Upper lobe of left lung (tissue), 6 donors: ENCODE measurements around the gene RPS6KA5. TPM values are rescaled to one million over a fixed set of nuclear protein-coding genes. Genes with fewer than 3 reads are reported as not detected.

Source experiments
- ATAC-seq, 2 donors: fragments of 200-7000 bp; cut with Tn5 transposase; one replicate each; pipeline ENCODE4 v1.9.1; 2022; ENCODE audit warnings: mild to moderate bottlenecking in 2 of 2, moderate library complexity in 2 of 2; ENCODE audit not compliant: low FRiP score in 2 of 2
- DNase-seq, 2 donors: peaks; one replicate each; pipeline ENCODE4 v3.0.0-alpha.2; 2019 to 2020
- H3K27ac ChIP-seq, 4 donors: fragments of 200-600 bp; sonication (generic); one replicate each; pipeline ENCODE4 v1.5.1; 2016 to 2019
- H3K27me3 ChIP-seq, 4 donors: fragments of 200-600 bp; sonication (generic); one replicate each; pipeline ENCODE4 v1.5.1; 2017 to 2019
- H3K36me3 ChIP-seq, 4 donors: fragments of 200-600 bp; sonication (generic); one replicate each; pipeline ENCODE4 v1.5.1; 2016 to 2019
- H3K4me1 ChIP-seq, 4 donors: fragments of 200-600 bp; sonication (generic); one replicate each; pipeline ENCODE4 v1.5.1; 2018 to 2019
- H3K4me3 ChIP-seq, 4 donors: fragments of 200-600 bp; sonication (generic); one replicate each; pipeline ENCODE4 v1.5.1; 2017 to 2019; ENCODE audit warnings: mild to moderate bottlenecking in 2 of 4, moderate library complexity in 1 of 4
- H3K9me3 ChIP-seq, 4 donors: fragments of 200-600 bp; sonication (generic); one replicate each; pipeline ENCODE4 v1.5.1; 2018 to 2019
- EP300 ChIP-seq, 4 donors: sonication (generic); formaldehyde crosslinking; IDR thresholded peaks; one replicate each; pipeline ENCODE4 v1.5.1; 2017; ENCODE audit warnings: antibody characterized with exemption in 4 of 4, control low read depth in 2 of 4
- POLR2A ChIP-seq, 4 donors: fragments of 450-650 bp; IDR thresholded peaks; one replicate each; pipeline ENCODE4 v1.5.1; 2016 to 2017; ENCODE audit warnings: antibody characterized with exemption in 4 of 4, mild to moderate bottlenecking in 2 of 4
- POLR2AphosphoS5 ChIP-seq, 2 donors: sonication (generic); formaldehyde crosslinking; IDR thresholded peaks; one replicate each; pipeline ENCODE4 v1.5.1; 2017; ENCODE audit warnings: antibody characterized with exemption in 2 of 2
- WGBS, 2 donors: methylation state at CpG; one replicate each; pipeline ENCODE4 v1.1.5; 2017 to 2018; 5-methylcytosine and 5-hydroxymethylcytosine counted together
- total RNA-seq, 6 donors: library from RNA; depleted of rRNA in 4 of 6; stranded (reverse); fragments of >200 nt in 4 of 6; gene quantifications; one replicate each; pipeline versions ENCODE4 v1.1.0 to v1.2.1, GENCODE V29; 2016 to 2021
- TF ChIP-seq, protein P1 (sequence below), 6 experiments: fragments of 450-650 bp in 4 of 6; fragments of 200-600 bp in 2 of 6; sonication (generic) in 2 of 6; IDR thresholded peaks; one replicate each; pipeline ENCODE4 v1.5.1; 2016 to 2019; ENCODE audit warnings: antibody characterized with exemption in 6 of 6
- donor health status: DM: no; HTN: no; CAD: no; lungs with moderate emphysema.
- donor health status: DM: no; HTN: yes; CAD: no; lungs with severe emphysema.

Gene RPS6KA5
- total RNA-seq, 6 donors from 2014 or later: 4.3 to 17.8 (median 10.2) TPM

DNA sequence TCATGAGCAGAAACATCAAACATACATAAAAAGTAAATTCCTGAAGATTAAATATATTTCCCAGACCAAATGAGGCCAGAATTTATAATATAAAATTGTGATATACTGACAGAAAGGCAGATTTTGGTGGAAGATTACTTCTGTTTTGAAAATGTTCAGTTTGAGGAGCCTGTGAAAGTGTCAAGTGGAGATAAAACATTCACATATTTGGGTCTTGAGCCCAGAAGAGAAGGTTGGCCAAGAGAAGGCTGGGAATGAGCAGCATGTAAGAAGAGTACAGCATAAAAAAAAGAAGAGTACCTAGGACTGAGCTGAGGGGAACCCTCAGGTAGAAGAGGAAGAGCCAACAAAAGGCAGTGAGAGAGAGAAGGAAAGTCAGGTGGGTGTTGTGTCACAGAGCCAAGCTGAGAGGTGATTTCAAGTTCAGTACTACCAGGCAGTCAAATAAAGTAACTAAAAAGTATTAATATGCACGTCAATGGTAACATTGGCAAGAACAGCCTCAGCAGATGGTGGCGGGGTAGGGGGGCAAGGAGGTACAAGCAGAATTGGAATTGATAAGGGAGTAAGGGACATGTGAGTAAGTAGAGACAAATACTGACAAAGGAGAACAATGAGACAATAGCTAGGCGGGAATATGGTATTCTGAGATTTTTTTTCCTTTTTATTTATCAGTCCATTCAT is 123.5 kb downstream of the RPS6KA5 start:
- ATAC-seq: no peak

DNA sequence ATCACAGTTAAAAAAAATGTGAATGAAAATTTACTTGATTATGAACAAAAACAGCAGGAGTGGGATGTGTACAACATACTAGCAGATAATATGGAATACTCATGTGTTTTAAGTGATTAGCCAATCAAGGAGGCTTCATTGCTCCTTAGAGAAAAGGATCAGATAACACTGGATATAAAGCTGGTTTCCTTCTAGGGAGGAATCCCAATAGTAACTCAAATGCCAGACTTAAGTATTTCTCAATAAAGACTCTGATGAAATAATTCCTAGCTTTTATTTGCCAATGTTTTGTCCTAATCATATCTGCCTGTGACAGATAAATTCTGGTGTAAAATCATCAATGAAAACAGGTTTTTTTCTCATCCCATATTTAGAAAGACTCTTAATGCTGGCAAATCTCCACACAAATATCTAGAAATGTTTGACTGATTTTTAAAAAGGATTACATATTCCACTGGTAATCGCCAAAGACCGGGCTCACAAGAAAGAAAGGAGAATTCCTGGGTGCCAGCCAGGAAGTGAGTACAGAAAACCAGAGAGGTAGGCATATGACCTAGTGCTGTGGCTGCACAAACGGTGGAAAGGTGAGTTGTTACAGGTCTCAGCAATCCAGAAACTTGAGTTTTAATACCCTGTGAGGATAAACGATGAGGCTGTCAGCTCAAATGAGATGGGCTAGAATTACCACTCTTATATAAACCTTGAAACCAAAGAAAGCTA is 135.7 kb downstream of the RPS6KA5 start:
- WGBS, 2 donors: 51 to 68% methylated on average over 4 of the region's 4 CpGs
- no peak overlapping the region for H3K4me3 ChIP-seq
- no peak overlapping the region for H3K27ac ChIP-seq
- no peaks in the 10 kb centered on the region for H3K36me3 ChIP-seq
- ATAC-seq (no peak), DNase-seq (peak in 1 of 2 donors; percentile 44)
- no peaks in the 10 kb centered on the region for H3K4me1 ChIP-seq
- H3K27me3 ChIP-seq: no peaks in the 10 kb centered on the region
- TF ChIP-seq, protein P1, sequence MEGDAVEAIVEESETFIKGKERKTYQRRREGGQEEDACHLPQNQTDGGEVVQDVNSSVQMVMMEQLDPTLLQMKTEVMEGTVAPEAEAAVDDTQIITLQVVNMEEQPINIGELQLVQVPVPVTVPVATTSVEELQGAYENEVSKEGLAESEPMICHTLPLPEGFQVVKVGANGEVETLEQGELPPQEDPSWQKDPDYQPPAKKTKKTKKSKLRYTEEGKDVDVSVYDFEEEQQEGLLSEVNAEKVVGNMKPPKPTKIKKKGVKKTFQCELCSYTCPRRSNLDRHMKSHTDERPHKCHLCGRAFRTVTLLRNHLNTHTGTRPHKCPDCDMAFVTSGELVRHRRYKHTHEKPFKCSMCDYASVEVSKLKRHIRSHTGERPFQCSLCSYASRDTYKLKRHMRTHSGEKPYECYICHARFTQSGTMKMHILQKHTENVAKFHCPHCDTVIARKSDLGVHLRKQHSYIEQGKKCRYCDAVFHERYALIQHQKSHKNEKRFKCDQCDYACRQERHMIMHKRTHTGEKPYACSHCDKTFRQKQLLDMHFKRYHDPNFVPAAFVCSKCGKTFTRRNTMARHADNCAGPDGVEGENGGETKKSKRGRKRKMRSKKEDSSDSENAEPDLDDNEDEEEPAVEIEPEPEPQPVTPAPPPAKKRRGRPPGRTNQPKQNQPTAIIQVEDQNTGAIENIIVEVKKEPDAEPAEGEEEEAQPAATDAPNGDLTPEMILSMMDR (IDR thresholded peaks at IDR 0.05): no peak
- TF ChIP-seq POLR2AphosphoS5 (IDR thresholded peaks at IDR 0.05): no peak
- no peak for TF ChIP-seq EP300 (IDR thresholded peaks at IDR 0.05)
- no peak for TF ChIP-seq POLR2A (IDR thresholded peaks at IDR 0.05)
- no peaks in the 10 kb centered on the region for H3K9me3 ChIP-seq

More for the DNA sequence above, 123.5 kb downstream of the RPS6KA5 start:
- no peak overlapping the region for H3K27ac ChIP-seq
- H3K4me1 ChIP-seq: no peaks in the 10 kb centered on the region
- peaks cover 0 to 15% (median 14%) of the 10 kb centered on the region in 4 donors for H3K9me3 ChIP-seq
- no peaks in the 10 kb centered on the region for H3K36me3 ChIP-seq
- TF ChIP-seq POLR2AphosphoS5 (IDR thresholded peaks at IDR 0.05): no peak
- no peak for TF ChIP-seq POLR2A (IDR thresholded peaks at IDR 0.05)
- TF ChIP-seq EP300 (IDR thresholded peaks at IDR 0.05): no peak
- no peaks in the 10 kb centered on the region for H3K27me3 ChIP-seq
- no peak overlapping the region for H3K4me3 ChIP-seq
- 94 to 99% methylated on average over 3 of the region's 3 CpGs for WGBS, 2 donors
- DNase-seq: no peak

DNA sequence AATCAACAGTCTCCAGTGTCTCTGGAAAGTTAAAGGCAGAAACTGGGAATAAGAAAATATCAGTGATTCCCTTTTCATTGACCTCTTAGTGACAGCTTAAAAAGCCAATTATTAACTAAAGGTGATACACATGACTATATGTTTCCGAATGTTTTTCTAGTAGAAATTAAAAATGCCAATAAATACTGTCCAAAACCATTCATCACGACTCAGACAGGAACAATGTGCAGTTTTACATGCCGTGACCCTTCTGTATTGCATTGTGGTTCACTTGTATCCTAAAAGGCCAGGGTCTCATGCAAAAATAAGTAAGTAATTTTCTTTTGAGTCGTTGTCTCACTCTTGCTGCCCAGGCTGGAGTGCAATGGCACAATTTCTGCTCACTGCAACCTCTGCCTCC is 138.3 kb downstream of the RPS6KA5 start:
- 94 to 95% methylated on average over 4 of the region's 4 CpGs for WGBS, 2 donors
- Histone ChIP-seq H3K27ac (no peak overlapping the region), H3K9me3 (no peaks in the 10 kb centered on the region)

DNA sequence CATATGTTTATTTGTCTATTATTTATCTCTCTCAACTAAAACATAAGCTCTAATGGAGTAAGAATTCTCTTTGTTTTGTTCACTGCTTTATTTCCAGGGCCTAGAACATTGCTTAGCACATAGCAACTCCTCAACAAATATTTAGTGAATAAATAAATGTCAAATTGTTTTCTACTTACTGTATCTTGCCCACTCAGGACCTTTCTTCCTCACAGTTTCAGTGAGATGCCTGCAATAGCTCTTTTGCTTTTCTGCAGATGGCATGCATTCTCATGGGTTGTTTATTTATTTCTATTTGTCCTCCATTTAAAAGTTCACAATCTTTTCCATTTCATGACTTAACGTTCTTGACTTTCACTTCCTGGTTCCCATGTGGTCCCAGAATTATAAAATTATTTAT is 149.3 kb downstream of the RPS6KA5 start:
- no peak for ATAC-seq
- Histone ChIP-seq H3K4me1 (no peaks in the 10 kb centered on the region), H3K36me3 (no peaks in the 10 kb centered on the region), H3K27me3 (no peaks in the 10 kb centered on the region), H3K27ac (no peak overlapping the region), H3K9me3 (no peaks in the 10 kb centered on the region), H3K4me3 (no peak overlapping the region)
- TF ChIP-seq POLR2AphosphoS5 (IDR thresholded peaks at IDR 0.05): no peak
- TF ChIP-seq, protein P1 (IDR thresholded peaks at IDR 0.05): no peak
- no peak for TF ChIP-seq POLR2A (IDR thresholded peaks at IDR 0.05)
- TF ChIP-seq EP300 (IDR thresholded peaks at IDR 0.05): no peak
- DNase-seq: no peak
- WGBS, 2 donors: 20 to 22% methylated on average over 1 of the region's 1 CpG

More for the DNA sequence above, 138.3 kb downstream of the RPS6KA5 start:
- H3K4me1 ChIP-seq: no peaks in the 10 kb centered on the region
- TF ChIP-seq POLR2AphosphoS5 (IDR thresholded peaks at IDR 0.05): no peak
- no peak for TF ChIP-seq EP300 (IDR thresholded peaks at IDR 0.05)
- TF ChIP-seq POLR2A (IDR thresholded peaks at IDR 0.05): no peak
- TF ChIP-seq, protein P1 (IDR thresholded peaks at IDR 0.05): no peak
- ATAC-seq (no peak), DNase-seq (no peak)
- no peaks in the 10 kb centered on the region for H3K27me3 ChIP-seq
- H3K36me3 ChIP-seq: peaks cover 0 to 8% (median 0%) of the 10 kb centered on the region in 4 donors
- H3K4me3 ChIP-seq: no peak overlapping the region

DNA sequence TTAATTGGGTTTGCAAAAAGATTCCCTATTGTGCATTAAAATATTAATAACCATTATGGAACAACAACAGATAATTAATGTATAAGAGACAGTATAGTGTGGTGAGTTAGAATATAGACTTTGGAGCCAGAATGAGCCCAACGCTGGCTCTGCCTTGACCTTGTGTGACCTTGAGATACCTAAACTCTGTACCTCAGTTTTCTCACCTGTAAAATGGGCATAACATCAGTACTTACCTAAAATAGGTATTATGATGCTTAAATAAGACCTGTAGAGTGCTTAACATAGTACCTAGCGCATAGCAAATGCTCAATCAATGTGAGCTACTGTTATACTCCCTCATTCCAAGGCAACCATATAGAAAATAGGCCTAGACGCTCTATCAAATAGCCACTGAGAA is 153.3 kb downstream of the RPS6KA5 start:
- no peak overlapping the region for H3K27ac ChIP-seq
- H3K4me1 ChIP-seq: no peaks in the 10 kb centered on the region
- ATAC-seq: no peak
- DNase-seq: no peak
- TF ChIP-seq POLR2A (IDR thresholded peaks at IDR 0.05) (no peak), EP300 (IDR thresholded peaks at IDR 0.05) (no peak)
- H3K4me3 ChIP-seq: no peak overlapping the region
- no peaks in the 10 kb centered on the region for H3K27me3 ChIP-seq
- no peaks in the 10 kb centered on the region for H3K36me3 ChIP-seq
- WGBS, 2 donors: 80 to 95% methylated on average over 3 of the region's 3 CpGs
- no peaks in the 10 kb centered on the region for H3K9me3 ChIP-seq
